SU-DHL-6 (cell line): ENCODE data around the gene CEP85.

ENCODE experiments used
- H2AFZ ChIP-seq: fragments of 200-600 bp; sonication (generic); 2 replicates; pipeline ENCODE4 v1.6.1; 2014; ENCODE audit warnings: low read depth, mild to moderate bottlenecking, moderate library complexity, mixed read lengths, antibody characterized with exemption, low read length; ENCODE audit not compliant: severe bottlenecking
- H3F3A ChIP-seq: fragments of 200-600 bp; shearing (Covaris generic); 2 replicates; pipeline ENCODE4 v1.6.0; 2016; ENCODE audit warnings: antibody characterized with exemption, mild to moderate bottlenecking; ENCODE audit not compliant: insufficient read depth
- H3K27ac ChIP-seq: fragments of 200-600 bp; sonication (generic); 2 replicates; pipeline ENCODE4 v1.5.1; 2016; ENCODE audit warnings: low read depth, mild to moderate bottlenecking, low read length, moderate library complexity, mixed read lengths
- H3K27me3 ChIP-seq: fragments of 200-600 bp; sonication (generic), shearing (Covaris generic); 2 replicates; pipeline ENCODE4 v1.6.0; 2014; ENCODE audit warnings: mild to moderate bottlenecking, low read length
- H3K36me3 ChIP-seq: fragments of 200-600 bp; sonication (generic); 2 replicates; pipeline ENCODE4 v1.6.1; 2014; ENCODE audit warnings: mild to moderate bottlenecking, low read length, mixed read lengths
- H3K4me2 ChIP-seq: fragments of 300-600, 200-600 bp; shearing (Covaris generic), sonication (generic); 2 replicates; pipeline ENCODE4 v1.6.0; 2014; ENCODE audit warnings: low read length, low read depth, mild to moderate bottlenecking; ENCODE audit not compliant: poor library complexity, severe bottlenecking
- H3K4me3 ChIP-seq: fragments of 200-600 bp; sonication (generic); 2 replicates; pipeline ENCODE4 v1.5.1; 2014; ENCODE audit warnings: antibody characterized with exemption, low read length, mild to moderate bottlenecking, mixed read lengths; ENCODE audit not compliant: insufficient read depth, poor library complexity, severe bottlenecking
- H3K79me2 ChIP-seq: fragments of 200-600 bp; sonication (generic); 2 replicates; pipeline ENCODE4 v1.6.1; 2014; ENCODE audit warnings: mild to moderate bottlenecking, low read length, moderate library complexity; ENCODE audit not compliant: insufficient read depth
- H3K9ac ChIP-seq: fragments of 200-600 bp; sonication (generic); 2 replicates; pipeline ENCODE4 v1.7.0; 2014; ENCODE audit warnings: mild to moderate bottlenecking, low read length
- H3K9me2 ChIP-seq: fragments of 200-600 bp; sonication (generic); replicated peaks from 2 replicates; pipeline ENCODE4 v1.6.1; 2014; ENCODE audit warnings: low read length; ENCODE audit not compliant: insufficient read depth
- H3K9me3 ChIP-seq: fragments of 200-600 bp; sonication (generic); 2 replicates; pipeline ENCODE4 v1.6.1; 2014; ENCODE audit warnings: low read length, mixed read lengths; ENCODE audit not compliant: insufficient read depth
- H4K20me1 ChIP-seq: fragments of 200-600 bp; sonication (generic); 2 replicates; pipeline ENCODE4 v1.6.1; 2014; ENCODE audit warnings: low read depth, mild to moderate bottlenecking, antibody characterized with exemption, low read length, moderate library complexity, mixed read lengths
- EZH2phosphoT487 ChIP-seq: fragments of 200-600 bp; sonication (generic), shearing (Covaris generic); conservative IDR thresholded peaks from 2 replicates; pipeline ENCODE4 v1.6.1; 2018; ENCODE audit warnings: mild to moderate bottlenecking, antibody characterized with exemption, low read length, moderate library complexity, mixed read lengths
- TF ChIP-seq, protein P1 (sequence below): fragments of 200-600 bp; sonication (generic); IDR thresholded peaks from one replicate; pipeline ENCODE4 v1.5.1; 2017; ENCODE audit warnings: antibody characterized with exemption, mild to moderate bottlenecking, low read length, moderate library complexity; ENCODE audit not compliant: insufficient read depth, poor library complexity, severe bottlenecking

Gene CEP85

DNA sequence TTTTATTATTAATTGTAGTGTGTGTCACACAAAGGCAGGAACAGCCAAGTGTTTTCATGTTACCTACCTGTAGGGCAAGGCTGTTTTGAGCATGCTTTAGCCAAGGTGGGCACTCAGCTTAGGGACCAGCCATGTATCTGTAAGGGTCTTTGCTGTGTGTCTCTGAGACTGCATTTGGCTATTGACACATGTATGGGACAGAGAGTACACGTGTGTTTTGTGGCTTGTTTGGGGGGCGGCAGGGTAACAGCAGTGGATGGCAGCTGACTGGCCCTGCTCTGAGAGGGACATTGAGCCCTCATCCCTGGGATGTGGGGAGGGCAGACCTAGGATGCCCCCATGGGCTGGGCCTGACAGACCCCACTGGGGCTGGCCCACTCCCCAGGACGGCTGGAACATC, 36.7 kb upstream of the CEP85 start:
- Histone ChIP-seq H3K9me3 (no peaks in the 10 kb centered on the region), H3K27ac (no peak overlapping the region), H3K4me2 (no peak overlapping the region), H2AFZ (no peak overlapping the region), H3K4me3 (no peak overlapping the region), H4K20me1 (no peaks in the 10 kb centered on the region), H3F3A (no peaks in the 10 kb centered on the region), H3K27me3 (no peaks in the 10 kb centered on the region), H3K9me2 (no peaks in the 10 kb centered on the region), H3K9ac (no peak overlapping the region), H3K79me2 (no peaks in the 10 kb centered on the region), H3K36me3 (no peaks in the 10 kb centered on the region)
- TF ChIP-seq EZH2phosphoT487: no peak
- TF ChIP-seq, protein P1, sequence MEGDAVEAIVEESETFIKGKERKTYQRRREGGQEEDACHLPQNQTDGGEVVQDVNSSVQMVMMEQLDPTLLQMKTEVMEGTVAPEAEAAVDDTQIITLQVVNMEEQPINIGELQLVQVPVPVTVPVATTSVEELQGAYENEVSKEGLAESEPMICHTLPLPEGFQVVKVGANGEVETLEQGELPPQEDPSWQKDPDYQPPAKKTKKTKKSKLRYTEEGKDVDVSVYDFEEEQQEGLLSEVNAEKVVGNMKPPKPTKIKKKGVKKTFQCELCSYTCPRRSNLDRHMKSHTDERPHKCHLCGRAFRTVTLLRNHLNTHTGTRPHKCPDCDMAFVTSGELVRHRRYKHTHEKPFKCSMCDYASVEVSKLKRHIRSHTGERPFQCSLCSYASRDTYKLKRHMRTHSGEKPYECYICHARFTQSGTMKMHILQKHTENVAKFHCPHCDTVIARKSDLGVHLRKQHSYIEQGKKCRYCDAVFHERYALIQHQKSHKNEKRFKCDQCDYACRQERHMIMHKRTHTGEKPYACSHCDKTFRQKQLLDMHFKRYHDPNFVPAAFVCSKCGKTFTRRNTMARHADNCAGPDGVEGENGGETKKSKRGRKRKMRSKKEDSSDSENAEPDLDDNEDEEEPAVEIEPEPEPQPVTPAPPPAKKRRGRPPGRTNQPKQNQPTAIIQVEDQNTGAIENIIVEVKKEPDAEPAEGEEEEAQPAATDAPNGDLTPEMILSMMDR: no peak

DNA sequence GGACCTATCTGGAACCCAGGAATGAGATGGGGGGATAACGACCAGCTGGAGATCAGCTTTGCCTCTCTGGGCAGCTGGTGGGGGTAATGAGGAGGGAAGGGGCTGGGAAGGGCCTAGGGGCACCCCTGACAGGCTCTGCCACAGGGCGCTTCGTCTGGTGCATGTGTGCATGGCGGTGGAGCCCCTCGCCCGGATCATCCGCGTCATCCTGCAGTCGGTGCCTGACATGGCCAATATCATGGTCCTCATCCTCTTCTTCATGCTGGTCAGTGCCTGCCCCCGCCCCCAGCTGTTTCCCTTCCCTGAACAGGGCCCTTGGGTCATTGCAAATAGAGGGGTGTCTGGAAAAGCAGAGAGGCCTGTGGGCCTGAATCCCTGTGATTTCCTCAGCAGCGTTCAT, 36.2 kb upstream of the CEP85 start:
- no peaks in the 10 kb centered on the region for H3K27me3 ChIP-seq
- H3K27ac ChIP-seq: no peak overlapping the region
- no peaks in the 10 kb centered on the region for H3K9me2 ChIP-seq
- TF ChIP-seq EZH2phosphoT487: no peak
- TF ChIP-seq, protein P1: no peak
- no peak overlapping the region for H3K9ac ChIP-seq
- no peaks in the 10 kb centered on the region for H3K79me2 ChIP-seq
- H3K4me2 ChIP-seq: no peak overlapping the region
- H3K36me3 ChIP-seq: no peaks in the 10 kb centered on the region
- H3K4me3 ChIP-seq: no peak overlapping the region
- no peak overlapping the region for H2AFZ ChIP-seq
- no peaks in the 10 kb centered on the region for H3F3A ChIP-seq
- H3K9me3 ChIP-seq: no peaks in the 10 kb centered on the region
- H4K20me1 ChIP-seq: no peaks in the 10 kb centered on the region

DNA sequence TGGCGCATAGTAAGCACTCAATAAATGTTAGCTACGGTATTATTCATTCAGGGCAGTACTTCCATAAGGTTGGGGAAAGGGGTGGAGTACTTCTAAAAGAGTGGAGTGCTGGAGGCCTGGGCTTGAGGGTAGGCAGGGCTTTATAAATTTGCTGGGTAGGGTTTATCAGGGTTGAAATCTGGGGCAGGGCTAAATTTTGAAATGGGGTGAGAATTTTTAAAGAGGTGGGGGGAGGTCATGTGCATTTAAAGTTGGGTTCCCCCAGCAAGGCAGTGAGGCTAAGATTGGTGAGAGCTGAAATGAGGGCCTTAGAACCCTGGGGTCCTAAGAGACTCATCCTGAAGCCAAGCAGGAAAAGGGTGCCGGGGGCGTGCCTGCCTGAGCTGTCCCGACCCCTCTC, 33.6 kb upstream of the CEP85 start:
- Histone ChIP-seq H3K4me3 (no peak overlapping the region), H3K4me2 (no peak overlapping the region)

More for the DNA sequence above, 33.6 kb upstream of the CEP85 start:
- Histone ChIP-seq H3F3A (no peaks in the 10 kb centered on the region), H3K9ac (no peak overlapping the region), H3K9me3 (no peaks in the 10 kb centered on the region), H4K20me1 (no peaks in the 10 kb centered on the region), H3K36me3 (no peaks in the 10 kb centered on the region), H3K27me3 (no peaks in the 10 kb centered on the region), H3K9me2 (no peaks in the 10 kb centered on the region), H3K79me2 (no peaks in the 10 kb centered on the region), H3K27ac (no peak overlapping the region), H2AFZ (no peak overlapping the region)
- TF ChIP-seq EZH2phosphoT487: no peak
- TF ChIP-seq, protein P1: no peak
